Measurements from ENCODE around the gene CD300E.

GRCh38 chr17:74607221-74607620 is 16.3 kb downstream of the CD300E start:
- no peak for TF ChIP-seq CTCF (conservative IDR thresholded peaks at IDR 0.05; ENCODE audit: low read depth, low read length)
- TF ChIP-seq EZH2 (IDR thresholded peaks at IDR 0.05; ENCODE audit: low read length, unreplicated experiment) = no peak
- no peak for TF ChIP-seq EZH2phosphoT487 (IDR thresholded peaks at IDR 0.05; ENCODE audit: borderline replicate concordance, low read length)

Data from PC-3 (cell line).